D721Med (cell line): Measurements from ENCODE around the gene ESYT3.
"Not testable (repeated sequence)": the region's sequence is repeated elsewhere in the genome, so short reads cannot be mapped to it uniquely, and the experiment has no call there.

Experiments used
- DNase-seq: peaks from one replicate; pipeline ENCODE4 v3.0.0; 2011; ENCODE audit warnings: low spot score; ENCODE audit not compliant: insufficient read length
- FAIRE-seq: peaks from 2 replicates; lab custom pipeline; 2011; peaks lifted over from hg19 to GRCh38; lab: Jason Lieb, UNC
- CTCF ChIP-seq: IDR thresholded peaks from 2 replicates; pipeline ENCODE4 v1.5.1; 2012; ENCODE audit warnings: mild to moderate bottlenecking, control low read depth; ENCODE audit not compliant: insufficient read depth; ENCODE audit errors: missing control alignments

The ESYT3 gene

GRCh38 chr3:138509586-138509985 is 75.2 kb downstream of the ESYT3 start:
- DNase-seq (no peak), FAIRE-seq (no peak)
- no peak for TF ChIP-seq CTCF

- DNase-seq (no peak), FAIRE-seq (no peak)
- no peak for TF ChIP-seq CTCF
Observed at GRCh38 chr3:138511945-138512344, 77.5 kb downstream of the ESYT3 start.

- DNase-seq: no peak
- TF ChIP-seq CTCF: no peak
- no peak for FAIRE-seq
Observed at GRCh38 chr3:138513090-138513843, 78.9 kb downstream of the ESYT3 start.

GRCh38 chr3:138521445-138521844 is 87.0 kb downstream of the ESYT3 start:
- not testable (repeated sequence) for DNase-seq, FAIRE-seq
